DND-41 (cell line): ENCODE measurements around the gene RCAN2.

ENCODE experiments used
- EZH2 ChIP-seq: IDR thresholded peaks from 3 replicates; pipeline ENCODE4 v1.6.1; 2012; ENCODE audit warnings: borderline replicate concordance, low read depth, mild to moderate bottlenecking, moderate library complexity, low read length, inconsistent platforms; ENCODE audit not compliant: severe bottlenecking
- TF ChIP-seq, protein P1 (sequence below): IDR thresholded peaks from 2 replicates; pipeline ENCODE4 v1.5.1; 2012; ENCODE audit warnings: borderline replicate concordance, low read length, moderate library complexity, mild to moderate bottlenecking; ENCODE audit not compliant: poor library complexity, severe bottlenecking; ENCODE audit errors: extremely low read depth

DNA sequence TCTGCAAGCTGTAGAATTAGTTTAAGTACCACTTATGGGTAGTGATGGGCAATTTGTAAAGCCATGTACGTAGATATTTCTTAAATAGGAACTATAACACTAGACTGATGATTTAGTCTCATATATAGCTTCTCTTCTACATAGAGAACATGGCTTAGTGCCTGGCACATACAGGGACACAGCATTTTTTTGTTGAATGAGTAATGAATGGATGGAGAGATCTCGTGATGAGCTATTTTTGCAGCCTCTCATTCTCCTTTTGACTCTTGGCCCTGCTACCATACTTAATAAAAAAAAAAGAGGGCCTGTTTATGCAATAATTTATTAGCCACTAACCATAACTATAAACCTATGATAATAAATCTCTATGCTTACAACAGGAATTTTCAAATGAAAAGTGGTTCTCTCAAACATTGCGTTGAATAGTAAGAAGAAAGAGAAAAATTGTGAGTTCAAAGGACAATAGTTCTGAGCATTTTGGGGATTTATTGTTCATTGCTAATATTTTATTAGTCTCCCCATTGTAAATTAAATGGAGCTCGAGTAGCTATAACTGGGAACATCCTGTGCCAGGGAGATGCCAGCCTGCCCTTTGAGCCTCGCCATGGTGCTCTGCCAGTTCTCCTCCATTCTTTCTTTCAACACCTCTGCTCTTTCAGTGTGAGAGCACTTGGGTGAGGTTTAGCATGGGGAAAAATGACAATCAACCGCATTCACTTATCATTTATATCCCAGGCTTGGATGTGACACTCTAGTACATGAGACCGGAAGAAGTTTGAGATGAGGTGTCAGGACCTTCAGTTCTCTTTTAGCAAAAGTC is 14.7 kb upstream of the RCAN2 start:
- TF ChIP-seq, protein P1, sequence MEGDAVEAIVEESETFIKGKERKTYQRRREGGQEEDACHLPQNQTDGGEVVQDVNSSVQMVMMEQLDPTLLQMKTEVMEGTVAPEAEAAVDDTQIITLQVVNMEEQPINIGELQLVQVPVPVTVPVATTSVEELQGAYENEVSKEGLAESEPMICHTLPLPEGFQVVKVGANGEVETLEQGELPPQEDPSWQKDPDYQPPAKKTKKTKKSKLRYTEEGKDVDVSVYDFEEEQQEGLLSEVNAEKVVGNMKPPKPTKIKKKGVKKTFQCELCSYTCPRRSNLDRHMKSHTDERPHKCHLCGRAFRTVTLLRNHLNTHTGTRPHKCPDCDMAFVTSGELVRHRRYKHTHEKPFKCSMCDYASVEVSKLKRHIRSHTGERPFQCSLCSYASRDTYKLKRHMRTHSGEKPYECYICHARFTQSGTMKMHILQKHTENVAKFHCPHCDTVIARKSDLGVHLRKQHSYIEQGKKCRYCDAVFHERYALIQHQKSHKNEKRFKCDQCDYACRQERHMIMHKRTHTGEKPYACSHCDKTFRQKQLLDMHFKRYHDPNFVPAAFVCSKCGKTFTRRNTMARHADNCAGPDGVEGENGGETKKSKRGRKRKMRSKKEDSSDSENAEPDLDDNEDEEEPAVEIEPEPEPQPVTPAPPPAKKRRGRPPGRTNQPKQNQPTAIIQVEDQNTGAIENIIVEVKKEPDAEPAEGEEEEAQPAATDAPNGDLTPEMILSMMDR: no peak
- no peak for TF ChIP-seq EZH2
